Sigmoid colon (tissue), 4 donors: ENCODE measurements around the gene MAPK7.

ENCODE experiments used
- CTCF ChIP-seq, 4 experiments: fragments of 450-650 bp in 3 of 4; fragments of 200-600 bp in 1 of 4; IDR thresholded peaks; one replicate each; pipeline ENCODE4 v1.5.1; 2016 to 2019; ENCODE audit warnings: antibody characterized with exemption in 4 of 4, mild to moderate bottlenecking in 3 of 4, moderate library complexity in 2 of 4
- EP300 ChIP-seq, 4 donors: sonication (generic); formaldehyde crosslinking; IDR thresholded peaks; one replicate each; pipeline ENCODE4 v1.6.1; 2017; ENCODE audit warnings: antibody characterized with exemption in 4 of 4
- POLR2A ChIP-seq, 2 donors: fragments of 450-650 bp; IDR thresholded peaks; one replicate each; pipeline ENCODE4 v1.6.1; 2016; ENCODE audit warnings: antibody characterized with exemption in 2 of 2, mild to moderate bottlenecking in 2 of 2, moderate library complexity in 2 of 2
- POLR2AphosphoS5 ChIP-seq, 4 donors: sonication (generic); formaldehyde crosslinking; IDR thresholded peaks; one replicate each; pipeline ENCODE4 v1.6.1; 2017; ENCODE audit warnings: antibody characterized with exemption in 4 of 4

DNA sequence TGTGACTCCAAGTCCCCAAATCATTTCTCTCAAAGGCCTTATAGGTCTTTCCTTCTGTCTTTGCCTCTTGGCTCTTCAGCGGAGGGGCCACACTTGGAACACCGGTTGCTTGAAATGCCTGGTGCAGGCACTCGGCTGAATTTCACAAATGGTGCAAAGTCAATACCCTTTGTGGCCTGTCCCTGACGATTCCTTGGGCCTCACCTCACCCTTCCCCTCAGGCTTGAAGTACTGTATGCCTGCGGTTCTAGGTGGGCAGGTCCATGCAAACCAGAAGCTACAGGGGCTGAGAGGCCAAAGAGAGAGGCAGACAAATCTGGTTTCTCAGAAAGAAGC lies 11.7 kb upstream of the MAPK7 start:
- TF ChIP-seq CTCF (IDR thresholded peaks at IDR 0.05) (no peak), POLR2A (IDR thresholded peaks at IDR 0.05) (no peak), EP300 (IDR thresholded peaks at IDR 0.05) (no peak), POLR2AphosphoS5 (IDR thresholded peaks at IDR 0.05) (no peak)
